ENCODE measurements around the gene RAMP2.

GRCh38 chr17:42748908-42749798 is 11.9 kb upstream of the RAMP2 start:
- TF ChIP-seq CTCF (IDR thresholded peaks at IDR 0.05) (no peak), POLR2A (IDR thresholded peaks at IDR 0.05; ENCODE audit: low read depth) (no peak), EP300 (IDR thresholded peaks at IDR 0.05) (no peak), POLR2AphosphoS5 (IDR thresholded peaks at IDR 0.05) (no peak)
